A172 (cell line): ENCODE results near the gene FSTL5. TPM values are rescaled to one million over a fixed set of nuclear protein-coding genes. Genes with fewer than 3 reads are reported as not detected.
A peak's percentile ranks its signal among the peaks of the same experiment; 100 is the strongest.

Source experiments
- DNase-seq: peaks from one replicate; pipeline ENCODE4 v3.0.0-alpha.2; 2015; ENCODE audit warnings: low spot score
- total RNA-seq: library from RNA; depleted of rRNA; stranded (reverse); fragments of >200 nt; shearing (Covaris generic); gene quantifications from 2 replicates; pipeline ENCODE4 v1.2.3, GENCODE V29; 2014

Gene FSTL5
- total RNA-seq, 1 experiment from 2014 or later, result 29.3 TPM

DNA sequence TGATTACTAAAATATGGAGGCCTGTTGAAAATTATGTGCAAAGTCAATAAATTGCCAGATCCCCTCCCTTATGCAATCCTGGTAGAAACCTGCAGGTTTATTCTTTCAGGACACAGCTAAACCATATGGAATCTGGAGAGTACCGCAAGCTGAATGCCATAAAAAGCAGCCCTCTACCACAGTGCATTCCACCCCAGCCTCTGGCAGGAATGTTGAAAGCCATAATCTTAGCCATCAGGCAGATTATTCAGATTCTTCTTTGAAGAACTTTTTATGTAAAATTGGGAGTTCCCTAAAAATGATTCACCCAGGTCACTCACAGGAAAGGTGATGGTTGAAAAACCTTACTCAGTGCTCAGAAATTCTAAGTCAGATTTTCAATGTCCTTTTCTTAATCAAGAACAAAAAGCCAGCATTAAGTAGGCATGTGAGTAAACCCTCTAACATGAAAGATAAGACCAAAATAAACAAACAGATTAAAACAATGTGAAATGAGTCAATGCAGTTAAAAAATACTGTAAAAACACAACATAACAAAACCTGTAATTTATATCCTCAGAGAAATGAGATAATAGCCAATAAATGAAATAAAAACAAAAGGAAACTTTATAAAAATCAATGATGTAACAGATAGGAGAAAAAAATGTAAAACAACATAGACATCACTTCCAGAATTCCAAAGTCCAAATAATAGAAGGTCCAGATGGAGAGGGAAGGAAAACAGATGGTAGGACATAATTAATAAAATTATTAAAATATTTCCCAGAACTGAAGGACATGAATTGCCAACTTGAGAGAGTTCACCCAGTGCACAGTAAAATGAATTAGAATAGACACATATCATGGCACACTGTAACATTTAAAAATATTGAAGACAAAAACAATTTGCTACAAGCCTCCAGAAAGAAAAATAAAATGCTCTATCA lies 226.9 kb downstream of the FSTL5 start:
- DNase-seq, result peak; percentile 92

- no peak for DNase-seq
Observed at GRCh38 chr4:161931089-161931488, 232.7 kb downstream of the FSTL5 start.

GRCh38 chr4:161929956-161930355 lies 233.8 kb downstream of the FSTL5 start:
- DNase-seq, result peak; percentile 29

GRCh38 chr4:161926033-161926828 lies 237.6 kb downstream of the FSTL5 start:
- DNase-seq, result no peak

DNA sequence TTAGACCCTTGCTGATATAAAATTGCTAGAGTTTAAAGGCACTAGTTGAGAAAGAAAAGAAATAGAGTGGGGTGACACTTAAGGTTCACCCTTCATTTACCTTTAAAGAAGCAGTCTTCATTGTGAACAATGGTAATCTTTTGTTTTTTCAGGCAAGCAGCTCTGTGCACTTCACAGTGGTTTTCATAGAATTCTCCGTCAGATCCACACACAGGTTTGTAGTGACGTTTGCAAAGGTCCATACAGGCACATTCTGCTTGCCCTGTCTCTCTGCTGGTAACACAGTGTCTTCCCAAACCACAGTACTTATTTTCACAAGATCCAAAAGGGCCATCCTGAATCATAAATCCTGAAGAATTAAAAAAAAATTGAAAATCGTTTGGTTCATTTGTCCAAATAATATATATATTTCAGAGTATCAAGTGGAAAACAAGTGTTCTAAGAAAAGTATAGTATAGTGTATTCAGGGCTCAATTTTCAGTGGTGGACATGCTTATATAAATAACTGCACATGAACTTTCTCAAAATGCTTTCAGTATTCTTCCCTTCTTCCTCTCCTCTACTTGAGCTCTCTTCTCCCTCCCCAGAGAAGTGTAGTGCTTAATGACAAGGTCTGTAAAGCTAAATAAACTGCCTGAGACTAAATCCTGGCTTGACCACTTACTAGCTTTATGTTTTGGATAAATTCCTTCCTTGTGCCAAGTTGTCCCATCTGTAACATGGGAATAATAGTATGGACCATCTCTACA lies 243.3 kb downstream of the FSTL5 start:
- DNase-seq, result no peak

DNA sequence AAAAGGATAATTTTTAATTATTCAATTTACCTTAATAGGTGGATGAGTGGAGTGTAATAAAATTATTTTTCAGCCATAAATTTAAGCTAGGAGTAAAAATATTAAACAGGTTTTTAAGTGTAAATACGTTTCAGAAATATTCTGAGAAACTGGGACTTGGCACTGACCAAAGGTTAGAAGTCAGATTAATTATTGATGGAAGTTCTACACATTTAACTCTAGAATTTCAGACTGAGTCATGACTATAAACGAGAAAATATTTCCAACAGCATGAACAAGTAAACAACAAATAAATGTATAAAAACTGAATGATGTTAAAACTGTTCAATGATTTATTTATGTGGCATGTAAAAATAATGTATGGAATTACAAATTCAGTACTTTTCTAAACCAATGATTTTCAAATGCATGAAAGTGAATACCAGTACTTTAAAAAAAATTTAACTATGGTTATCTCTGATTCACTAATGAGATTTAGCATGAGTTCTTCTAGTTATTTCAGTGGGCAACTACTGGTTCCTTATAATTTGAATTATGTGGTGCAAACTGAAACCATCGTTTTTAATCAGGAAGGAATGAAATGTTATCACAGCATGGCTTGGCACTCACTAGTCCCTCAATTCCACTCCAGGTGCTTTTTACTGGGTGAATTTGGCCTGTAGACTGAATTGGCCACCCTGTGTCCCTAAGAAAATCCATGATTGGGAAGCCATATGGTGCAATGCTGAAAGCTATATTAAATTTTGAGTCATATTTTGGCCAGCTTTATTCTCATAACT lies 244.2 kb downstream of the FSTL5 start:
- no peak for DNase-seq

- no peak for DNase-seq
Observed at GRCh38 chr4:161916035-161916434, 247.8 kb downstream of the FSTL5 start.

DNA sequence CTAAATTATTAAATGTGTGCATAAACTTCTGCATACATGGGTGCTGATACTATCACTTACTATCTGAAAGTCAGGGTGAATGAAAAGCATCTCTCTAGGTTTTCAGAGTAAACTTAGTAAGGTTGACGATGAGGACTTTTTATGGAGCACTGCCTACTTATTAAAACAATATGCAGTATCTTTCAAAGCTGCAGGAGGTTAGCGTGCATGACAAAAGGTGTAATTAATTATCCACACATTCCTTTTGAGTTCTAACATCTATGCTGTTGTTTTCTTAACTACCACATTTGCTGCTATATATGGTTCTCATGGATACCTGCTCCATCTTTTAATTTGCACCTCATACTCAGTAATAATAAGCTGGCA lies 256.2 kb downstream of the FSTL5 start:
- DNase-seq, result no peak

- no peak for DNase-seq
Observed at GRCh38 chr4:161906836-161907589, 256.8 kb downstream of the FSTL5 start.

DNA sequence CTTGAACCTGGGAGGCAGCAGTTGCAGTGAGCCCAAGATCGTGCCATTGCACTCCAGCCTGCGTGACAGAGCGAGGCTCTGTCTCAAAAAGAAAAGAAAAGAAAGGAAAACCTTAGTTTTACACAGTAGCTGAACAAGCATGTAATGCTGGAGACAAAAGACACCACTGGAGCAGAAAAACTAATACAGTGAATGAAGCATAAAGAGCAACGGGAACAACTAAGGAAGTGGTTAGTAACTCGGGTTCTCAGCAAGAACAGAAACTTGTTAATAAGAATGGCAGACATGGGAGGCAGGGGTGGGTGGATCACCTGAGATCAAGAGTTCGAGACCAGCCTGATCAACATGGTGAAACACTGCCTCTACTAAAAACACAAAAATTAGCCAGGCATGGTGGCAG lies 263.7 kb downstream of the FSTL5 start:
- no peak for DNase-seq

DNA sequence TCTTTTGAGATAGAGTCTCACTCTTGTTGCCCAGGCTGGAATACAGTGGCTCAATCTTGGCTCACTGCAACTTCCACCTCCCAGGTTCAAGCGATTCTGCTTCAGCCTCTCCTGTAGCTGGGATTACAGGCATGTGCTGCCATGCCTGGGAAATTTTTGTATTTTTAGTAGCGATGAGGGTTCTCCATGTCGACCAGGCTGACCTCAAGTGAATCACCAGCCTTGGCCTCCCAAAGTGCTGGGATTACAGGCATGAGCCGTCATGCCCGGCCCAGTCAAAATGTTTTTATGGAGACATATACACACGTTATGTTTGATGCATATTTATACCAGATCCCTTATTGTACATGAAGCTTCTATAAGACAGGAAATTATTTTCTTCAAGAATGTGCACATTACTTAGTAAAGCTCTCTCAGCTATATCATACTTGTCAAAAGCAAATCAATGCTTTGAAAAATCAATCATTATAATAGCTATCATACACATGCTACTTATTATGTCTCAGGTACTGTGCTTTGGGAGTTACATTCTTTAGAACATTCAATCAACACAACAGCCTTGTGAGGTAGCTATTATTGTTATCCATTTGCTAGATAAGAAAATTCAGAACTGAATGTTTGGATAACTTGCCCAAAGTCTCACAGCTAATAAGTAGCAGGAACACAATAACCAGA lies 269.2 kb downstream of the FSTL5 start:
- DNase-seq, result no peak

DNA sequence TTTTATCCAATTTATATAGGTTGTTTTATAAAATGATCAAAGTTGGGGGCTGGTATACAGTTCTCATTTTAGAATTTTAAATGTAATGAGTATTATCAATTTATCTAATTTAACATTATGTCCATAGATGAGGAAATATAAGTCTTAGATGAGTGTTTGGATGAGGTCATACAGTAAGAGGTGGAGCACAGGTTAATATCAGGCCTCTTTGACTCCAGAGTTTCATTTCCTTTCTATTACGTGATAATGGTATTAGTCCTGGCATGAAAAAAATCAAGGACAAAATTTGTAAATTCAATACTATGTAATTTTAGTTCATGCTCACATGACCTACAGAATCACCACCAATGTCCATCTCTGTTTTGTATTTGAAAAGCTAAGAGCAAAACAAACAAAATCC lies 269.8 kb downstream of the FSTL5 start:
- DNase-seq, result no peak

- DNase-seq, result no peak
Observed at GRCh38 chr4:161893566-161893965, 270.2 kb downstream of the FSTL5 start.

- DNase-seq, result no peak
Observed at GRCh38 chr4:161892951-161893350, 270.8 kb downstream of the FSTL5 start.

DNA sequence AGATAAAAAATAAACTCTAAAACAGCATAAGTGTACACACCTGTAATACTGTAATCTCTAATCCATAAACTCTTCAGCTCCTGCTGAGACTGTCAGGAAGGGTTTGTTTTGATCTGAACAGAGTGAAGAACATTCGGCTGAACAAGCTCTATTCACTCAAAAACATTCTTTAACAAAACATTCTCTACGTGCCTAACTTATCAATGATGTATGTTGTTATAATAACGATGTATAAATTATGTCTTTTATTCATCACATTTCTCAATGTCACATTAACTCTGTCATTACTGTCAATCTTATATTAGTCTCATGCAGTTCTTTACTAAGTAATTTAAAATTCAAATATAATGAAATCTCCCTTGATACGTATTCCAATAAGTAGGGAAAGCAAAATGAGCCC lies 280.6 kb downstream of the FSTL5 start:
- no peak for DNase-seq

DNA sequence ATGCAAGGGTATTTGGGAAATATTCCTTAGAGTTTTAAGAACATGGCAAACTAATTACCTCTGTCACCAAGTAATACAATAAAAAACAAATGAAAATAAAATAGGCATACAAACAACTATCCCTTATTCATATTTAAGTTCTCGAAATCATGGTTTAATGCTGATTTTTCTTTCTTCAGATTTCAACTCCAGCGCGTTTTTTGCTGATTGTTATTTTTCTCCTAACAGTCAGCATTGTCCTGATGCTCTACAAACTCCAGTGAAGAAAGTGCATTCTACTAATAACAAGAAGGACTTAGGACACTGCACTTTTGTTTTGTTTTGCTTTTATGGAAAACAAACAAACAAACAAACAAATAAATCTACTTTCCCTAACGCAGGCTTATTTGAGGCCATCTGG lies 282.4 kb downstream of the FSTL5 start:
- DNase-seq, result no peak

DNA sequence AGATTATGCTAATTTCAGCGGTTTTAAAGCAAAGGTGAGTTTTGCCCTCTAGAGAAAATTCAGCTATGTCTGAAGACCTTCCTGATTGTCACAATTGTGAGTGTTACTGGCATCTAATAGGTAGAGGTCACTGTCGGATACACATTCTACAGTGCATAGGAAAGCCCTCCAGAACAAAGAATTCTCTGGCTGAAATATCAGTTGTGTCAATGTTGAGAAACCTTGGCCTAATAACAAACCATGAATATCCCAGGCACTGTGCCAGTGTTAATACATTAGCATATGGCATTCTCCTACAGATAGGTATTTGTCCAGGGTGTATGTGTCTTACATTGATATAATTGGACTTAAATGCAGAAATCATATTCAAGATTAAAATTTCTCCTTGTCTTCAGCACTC lies 294.3 kb downstream of the FSTL5 start:
- no peak for DNase-seq

GRCh38 chr4:161856711-161857326 lies 307.0 kb downstream of the FSTL5 start:
- no peak for DNase-seq

- no peak for DNase-seq
Observed at GRCh38 chr4:161850631-161851030, 313.2 kb downstream of the FSTL5 start.

GRCh38 chr4:161841759-161842158 lies 322.0 kb downstream of the FSTL5 start:
- DNase-seq, result no peak
